GM12878 (cell line): ENCODE data around the gene SOX6. TPM values are rescaled to one million over a fixed set of nuclear protein-coding genes. Genes with fewer than 3 reads are reported as not detected.

Source experiments
- ATAC-seq: fragments of 200-7000 bp; cut with Tn5 transposase; 3 replicates; pipeline ENCODE4 v1.9.1; 2020; ENCODE audit warnings: mild to moderate bottlenecking, moderate library complexity
- BruUV-seq: library from RNA; stranded (reverse); fragments of 400-500 nt; replicated peaks from 2 replicates; lab custom pipeline; 2021; lab: Mats Ljungman, UMichigan
- CTCF ChIA-PET: fragments of 300-600 bp; sonication (Branson Sonifier 250); formaldehyde crosslinking; extraction: SDS; loops from one replicate; lab custom pipeline; 2021; ENCODE audit warnings: inconsistent platforms; lab: Yijun Ruan, JAX
- POLR2A ChIA-PET: fragments of 350-600 bp; formaldehyde crosslinking; extraction: SDS; loops from one replicate; lab custom pipeline; 2021; ENCODE audit warnings: inconsistent platforms; lab: Charles Lee
- RAD21 ChIA-PET: fragments of 300-600 bp; sonication (Branson Sonifier 250); formaldehyde crosslinking; loops from one replicate; lab custom pipeline; 2023; ENCODE audit warnings: antibody characterized with exemption; ENCODE audit not compliant: unreplicated experiment; lab: Charles Lee
- SMC1A ChIA-PET: fragments of 300-600 bp; sonication (Branson Sonifier 250); formaldehyde crosslinking; loops from one replicate; lab custom pipeline; 2023; ENCODE audit not compliant: unreplicated experiment, uncharacterized antibody; lab: Charles Lee
- DNase-seq: peaks from one replicate; pipeline ENCODE4 v3.0.0-alpha.2; 2011; ENCODE audit warnings: low read depth, low spot score
- FAIRE-seq: peaks from 3 replicates; lab custom pipeline; 2011; peaks lifted over from hg19 to GRCh38; lab: Jason Lieb, UNC
- H2AFZ ChIP-seq: 2 replicates; pipeline ENCODE4 v1.6.0; 2011; ENCODE audit warnings: low read depth, low read length, control low read depth; ENCODE audit not compliant: control insufficient read depth
- H3K27ac ChIP-seq: 2 replicates; pipeline ENCODE4 v1.5.1; 2011; ENCODE audit warnings: control low read depth; ENCODE audit not compliant: control insufficient read depth, insufficient read depth
- H3K27me3 ChIP-seq, 2 experiments: replicated peaks in 1 of 2; 2 replicates each; pipeline versions ENCODE4 v1.6.0 to v1.6.1; 2011; ENCODE audit warnings: low read length in 1 of 2; ENCODE audit not compliant: control insufficient read depth in 2 of 2, insufficient read depth in 2 of 2
- H3K36me3 ChIP-seq, 2 experiments: 2 replicates each; pipeline ENCODE4 v1.5.1; 2011; ENCODE audit warnings: low read length in 1 of 2; ENCODE audit not compliant: control insufficient read depth in 2 of 2, insufficient read depth in 2 of 2
- H3K4me1 ChIP-seq: 2 replicates; pipeline ENCODE4 v1.6.1; 2011; ENCODE audit warnings: mild to moderate bottlenecking, low read length, moderate library complexity, mixed read lengths; ENCODE audit not compliant: control insufficient read depth, insufficient read depth
- H3K4me2 ChIP-seq: 2 replicates; pipeline ENCODE4 v1.6.0; 2011; ENCODE audit warnings: control low read depth; ENCODE audit not compliant: control insufficient read depth, insufficient read depth
- H3K4me3 ChIP-seq: fragments of 200-600 bp; sonication (generic); 2 replicates; pipeline ENCODE4 v1.5.1; 2016
- H3K79me2 ChIP-seq: 2 replicates; pipeline ENCODE4 v1.6.0; 2011; ENCODE audit warnings: low read length; ENCODE audit not compliant: control insufficient read depth, insufficient read depth
- H3K9ac ChIP-seq: 2 replicates; pipeline ENCODE4 v1.8.0; 2011; ENCODE audit warnings: low read length, control low read depth, mixed read lengths; ENCODE audit not compliant: control insufficient read depth, insufficient read depth
- H3K9me3 ChIP-seq: replicated peaks from 3 replicates; pipeline ENCODE4 v1.5.1; 2011; ENCODE audit warnings: mild to moderate bottlenecking, low read length; ENCODE audit not compliant: control insufficient read depth, insufficient read depth
- H4K20me1 ChIP-seq: 2 replicates; pipeline ENCODE4 v1.6.0; 2011; ENCODE audit not compliant: control insufficient read depth, insufficient read depth
- CHD4 ChIP-seq: fragments of 200-600 bp; sonication (generic); IDR thresholded peaks from 2 replicates; pipeline ENCODE4 v1.6.1; 2016; ENCODE audit warnings: mild to moderate bottlenecking
- CREB1 ChIP-seq: IDR thresholded peaks from 2 replicates; pipeline ENCODE4 v1.6.1; 2012; ENCODE audit warnings: low read depth, mild to moderate bottlenecking, inconsistent platforms
- E2F8 ChIP-seq: fragments of 450-650 bp; IDR thresholded peaks from 2 replicates; pipeline ENCODE4 v1.6.1; 2018; ENCODE audit warnings: mild to moderate bottlenecking, low read depth, moderate library complexity; ENCODE audit not compliant: partially characterized antibody
- ESRRA ChIP-seq: IDR thresholded peaks from 2 replicates; pipeline ENCODE4 v1.6.1; 2012; ENCODE audit warnings: mild to moderate bottlenecking, low read length, improper control_type of control experiment
- MTA2 ChIP-seq: fragments of 450-650 bp; IDR thresholded peaks from 2 replicates; pipeline ENCODE4 v1.6.1; 2016; ENCODE audit warnings: low read depth, mild to moderate bottlenecking, moderate library complexity
- NFXL1 ChIP-seq: fragments of 450-650 bp; IDR thresholded peaks from 2 replicates; pipeline ENCODE4 v1.6.1; 2017; ENCODE audit warnings: antibody characterized with exemption, mild to moderate bottlenecking, borderline replicate concordance
- PAX8 ChIP-seq: fragments of 450-650 bp; IDR thresholded peaks from 2 replicates; pipeline ENCODE4 v1.6.1; 2017; ENCODE audit warnings: mild to moderate bottlenecking, moderate library complexity
- STAT3 ChIP-seq: IDR thresholded peaks from 2 replicates; pipeline ENCODE4 v1.6.1; 2011; ENCODE audit warnings: low read depth, low read length, improper control_type of control experiment
- ZNF217 ChIP-seq: fragments of 450-650 bp; IDR thresholded peaks from 2 replicates; pipeline ENCODE4 v1.6.1; 2017; ENCODE audit warnings: antibody characterized with exemption, mild to moderate bottlenecking
- WGBS: methylation state at CpG from one replicate; pipeline ENCODE4 v1.1.6; 2016; ENCODE audit warnings: low lambda C conversion rate; ENCODE audit not compliant: insufficient replicate concordance, insufficient coverage; ENCODE audit errors: missing lambda C conversion rate; 5-methylcytosine and 5-hydroxymethylcytosine counted together
- in situ Hi-C: fragments of 300-500 bp; cut with MboI; formaldehyde crosslinking; loops from 9 replicates; pipeline ENCODE4 v1.14.3; 2018; ENCODE audit warnings: mixed read lengths
- intact Hi-C: fragments of 100-400 bp; cut with micrococcal nuclease; formaldehyde crosslinking; loops from one replicate; pipeline ENCODE4 v1.14.2; 2022; ENCODE audit not compliant: unreplicated experiment
- polyA plus RNA-seq, 11 experiments: library from polyadenylated mRNA; depleted of rRNA in 4 of 11; unstranded in 6 of 11; stranded (reverse) in 5 of 11; fragments of >200 nt; fragmentation: Nextera tagmentation in 4 of 11; fragmentation: Illumina TruSeq in 1 of 11; extraction: Ambion mirVana in 4 of 11; extraction: Trizol in 1 of 11; gene quantifications; 1 replicate in 1 of 11; 2 replicates in 10 of 11; pipeline versions ENCODE4 v1.2.1 to v1.2.3, GENCODE V29; 2011 to 2016; ENCODE audit warnings: inconsistent platforms in 2 of 11, missing spikeins in 2 of 11, low read depth in 1 of 11
- total RNA-seq, 4 experiments: library from RNA; depleted of rRNA in 3 of 4; stranded (reverse); fragments of >200 nt in 3 of 4; fragmentation: Illumina TruSeq in 1 of 4; extraction: Trizol in 1 of 4; gene quantifications; 2 replicates each; pipeline versions ENCODE4 v1.2.1 to v1.2.3, GENCODE V29; 2013 to 2021
- TF ChIP-seq, protein P1 (sequence below): fragments of 450-650 bp; IDR thresholded peaks from 2 replicates; pipeline ENCODE4 v1.6.1; 2017; ENCODE audit warnings: mild to moderate bottlenecking, moderate library complexity
- TF ChIP-seq, protein P2 (sequence below): IDR thresholded peaks from 2 replicates; pipeline ENCODE4 v1.6.1; 2011; ENCODE audit warnings: mild to moderate bottlenecking, low read depth, low read length, moderate library complexity; ENCODE audit not compliant: insufficient replicate concordance
- TF ChIP-seq, protein P3 (sequence below): IDR thresholded peaks from 2 replicates; pipeline ENCODE4 v1.6.1; 2012; ENCODE audit warnings: improper control_type of control experiment, low read depth, low read length; ENCODE audit not compliant: insufficient replicate concordance

The SOX6 gene
- total and polyA plus RNA-seq, 10 of the 15 experiments (the other 5 are each of a cell fraction or from before 2014, with no cell fraction given) = 0.03 to 0.71 (median 0.29) TPM; not detected in 4

DNA sequence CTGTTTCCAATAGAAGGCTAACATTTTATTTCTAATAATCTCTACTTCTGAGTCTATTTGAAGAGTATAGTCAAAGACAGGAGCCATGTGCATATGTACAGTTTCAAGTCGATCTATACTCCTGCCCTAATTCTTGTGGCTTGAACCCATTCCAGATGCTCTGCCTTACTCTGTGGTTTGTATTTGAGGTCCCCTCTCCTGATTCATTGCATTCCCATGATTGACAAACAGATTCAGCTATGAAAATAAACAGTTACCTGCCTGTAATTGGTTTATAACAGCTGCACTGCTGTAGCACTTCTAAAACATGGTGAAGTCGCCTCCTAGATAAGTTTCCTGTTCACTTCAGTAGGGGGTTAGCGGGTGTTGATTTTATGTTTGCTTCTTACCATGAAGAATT is 138.7 kb downstream of the SOX6 start:
- intact Hi-C loops = no loop called here

More for the DNA sequence above, 138.7 kb downstream of the SOX6 start:
- ChIA-PET POLR2A (no interaction called here), SMC1A (no interaction called here), RAD21 (no interaction called here), CTCF (no interaction called here)
- DNase-seq (no peak), ATAC-seq (no peak), FAIRE-seq (no peak)
- BruUV-seq = no TSS peak
- Histone ChIP-seq H4K20me1 (no peaks in the 10 kb centered on the region), H2AFZ (no peak overlapping the region), H3K27me3 (no peaks in the 10 kb centered on the region), H3K27ac (no peak overlapping the region), H3K4me1 (no peaks in the 10 kb centered on the region), H3K9me3 (no peaks in the 10 kb centered on the region), H3K4me3 (no peak overlapping the region), H3K36me3 (no peaks in the 10 kb centered on the region), H3K4me2 (no peak overlapping the region), H3K9ac (no peak overlapping the region), H3K79me2 (no peaks in the 10 kb centered on the region)
- TF ChIP-seq, protein P1, sequence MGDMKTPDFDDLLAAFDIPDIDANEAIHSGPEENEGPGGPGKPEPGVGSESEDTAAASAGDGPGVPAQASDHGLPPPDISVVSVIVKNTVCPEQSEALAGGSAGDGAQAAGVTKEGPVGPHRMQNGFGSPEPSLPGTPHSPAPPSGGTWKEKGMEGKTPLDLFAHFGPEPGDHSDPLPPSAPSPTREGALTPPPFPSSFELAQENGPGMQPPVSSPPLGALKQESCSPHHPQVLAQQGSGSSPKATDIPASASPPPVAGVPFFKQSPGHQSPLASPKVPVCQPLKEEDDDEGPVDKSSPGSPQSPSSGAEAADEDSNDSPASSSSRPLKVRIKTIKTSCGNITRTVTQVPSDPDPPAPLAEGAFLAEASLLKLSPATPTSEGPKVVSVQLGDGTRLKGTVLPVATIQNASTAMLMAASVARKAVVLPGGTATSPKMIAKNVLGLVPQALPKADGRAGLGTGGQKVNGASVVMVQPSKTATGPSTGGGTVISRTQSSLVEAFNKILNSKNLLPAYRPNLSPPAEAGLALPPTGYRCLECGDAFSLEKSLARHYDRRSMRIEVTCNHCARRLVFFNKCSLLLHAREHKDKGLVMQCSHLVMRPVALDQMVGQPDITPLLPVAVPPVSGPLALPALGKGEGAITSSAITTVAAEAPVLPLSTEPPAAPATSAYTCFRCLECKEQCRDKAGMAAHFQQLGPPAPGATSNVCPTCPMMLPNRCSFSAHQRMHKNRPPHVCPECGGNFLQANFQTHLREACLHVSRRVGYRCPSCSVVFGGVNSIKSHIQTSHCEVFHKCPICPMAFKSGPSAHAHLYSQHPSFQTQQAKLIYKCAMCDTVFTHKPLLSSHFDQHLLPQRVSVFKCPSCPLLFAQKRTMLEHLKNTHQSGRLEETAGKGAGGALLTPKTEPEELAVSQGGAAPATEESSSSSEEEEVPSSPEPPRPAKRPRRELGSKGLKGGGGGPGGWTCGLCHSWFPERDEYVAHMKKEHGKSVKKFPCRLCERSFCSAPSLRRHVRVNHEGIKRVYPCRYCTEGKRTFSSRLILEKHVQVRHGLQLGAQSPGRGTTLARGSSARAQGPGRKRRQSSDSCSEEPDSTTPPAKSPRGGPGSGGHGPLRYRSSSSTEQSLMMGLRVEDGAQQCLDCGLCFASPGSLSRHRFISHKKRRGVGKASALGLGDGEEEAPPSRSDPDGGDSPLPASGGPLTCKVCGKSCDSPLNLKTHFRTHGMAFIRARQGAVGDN = no peak
- TF ChIP-seq CREB1 (no peak), NFXL1 (no peak), E2F8 (no peak), ESRRA (no peak), PAX8 (no peak), MTA2 (no peak), STAT3 (no peak), ZNF217 (no peak), CHD4 (no peak)
- TF ChIP-seq, protein P2, sequence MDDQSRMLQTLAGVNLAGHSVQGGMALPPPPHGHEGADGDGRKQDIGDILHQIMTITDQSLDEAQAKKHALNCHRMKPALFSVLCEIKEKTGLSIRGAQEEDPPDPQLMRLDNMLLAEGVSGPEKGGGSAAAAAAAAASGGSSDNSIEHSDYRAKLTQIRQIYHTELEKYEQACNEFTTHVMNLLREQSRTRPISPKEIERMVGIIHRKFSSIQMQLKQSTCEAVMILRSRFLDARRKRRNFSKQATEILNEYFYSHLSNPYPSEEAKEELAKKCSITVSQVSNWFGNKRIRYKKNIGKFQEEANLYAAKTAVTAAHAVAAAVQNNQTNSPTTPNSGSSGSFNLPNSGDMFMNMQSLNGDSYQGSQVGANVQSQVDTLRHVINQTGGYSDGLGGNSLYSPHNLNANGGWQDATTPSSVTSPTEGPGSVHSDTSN = no peak
- TF ChIP-seq, protein P3, sequence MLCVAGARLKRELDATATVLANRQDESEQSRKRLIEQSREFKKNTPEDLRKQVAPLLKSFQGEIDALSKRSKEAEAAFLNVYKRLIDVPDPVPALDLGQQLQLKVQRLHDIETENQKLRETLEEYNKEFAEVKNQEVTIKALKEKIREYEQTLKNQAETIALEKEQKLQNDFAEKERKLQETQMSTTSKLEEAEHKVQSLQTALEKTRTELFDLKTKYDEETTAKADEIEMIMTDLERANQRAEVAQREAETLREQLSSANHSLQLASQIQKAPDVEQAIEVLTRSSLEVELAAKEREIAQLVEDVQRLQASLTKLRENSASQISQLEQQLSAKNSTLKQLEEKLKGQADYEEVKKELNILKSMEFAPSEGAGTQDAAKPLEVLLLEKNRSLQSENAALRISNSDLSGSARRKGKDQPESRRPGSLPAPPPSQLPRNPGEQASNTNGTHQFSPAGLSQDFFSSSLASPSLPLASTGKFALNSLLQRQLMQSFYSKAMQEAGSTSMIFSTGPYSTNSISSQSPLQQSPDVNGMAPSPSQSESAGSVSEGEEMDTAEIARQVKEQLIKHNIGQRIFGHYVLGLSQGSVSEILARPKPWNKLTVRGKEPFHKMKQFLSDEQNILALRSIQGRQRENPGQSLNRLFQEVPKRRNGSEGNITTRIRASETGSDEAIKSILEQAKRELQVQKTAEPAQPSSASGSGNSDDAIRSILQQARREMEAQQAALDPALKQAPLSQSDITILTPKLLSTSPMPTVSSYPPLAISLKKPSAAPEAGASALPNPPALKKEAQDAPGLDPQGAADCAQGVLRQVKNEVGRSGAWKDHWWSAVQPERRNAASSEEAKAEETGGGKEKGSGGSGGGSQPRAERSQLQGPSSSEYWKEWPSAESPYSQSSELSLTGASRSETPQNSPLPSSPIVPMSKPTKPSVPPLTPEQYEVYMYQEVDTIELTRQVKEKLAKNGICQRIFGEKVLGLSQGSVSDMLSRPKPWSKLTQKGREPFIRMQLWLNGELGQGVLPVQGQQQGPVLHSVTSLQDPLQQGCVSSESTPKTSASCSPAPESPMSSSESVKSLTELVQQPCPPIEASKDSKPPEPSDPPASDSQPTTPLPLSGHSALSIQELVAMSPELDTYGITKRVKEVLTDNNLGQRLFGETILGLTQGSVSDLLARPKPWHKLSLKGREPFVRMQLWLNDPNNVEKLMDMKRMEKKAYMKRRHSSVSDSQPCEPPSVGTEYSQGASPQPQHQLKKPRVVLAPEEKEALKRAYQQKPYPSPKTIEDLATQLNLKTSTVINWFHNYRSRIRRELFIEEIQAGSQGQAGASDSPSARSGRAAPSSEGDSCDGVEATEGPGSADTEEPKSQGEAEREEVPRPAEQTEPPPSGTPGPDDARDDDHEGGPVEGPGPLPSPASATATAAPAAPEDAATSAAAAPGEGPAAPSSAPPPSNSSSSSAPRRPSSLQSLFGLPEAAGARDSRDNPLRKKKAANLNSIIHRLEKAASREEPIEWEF = no peak
- in situ Hi-C loops = no loop called here
- 9% methylated on average over 3 of the region's 3 CpGs for WGBS
